Measurements from ENCODE around the gene CYGB.

Gene CYGB

DNA sequence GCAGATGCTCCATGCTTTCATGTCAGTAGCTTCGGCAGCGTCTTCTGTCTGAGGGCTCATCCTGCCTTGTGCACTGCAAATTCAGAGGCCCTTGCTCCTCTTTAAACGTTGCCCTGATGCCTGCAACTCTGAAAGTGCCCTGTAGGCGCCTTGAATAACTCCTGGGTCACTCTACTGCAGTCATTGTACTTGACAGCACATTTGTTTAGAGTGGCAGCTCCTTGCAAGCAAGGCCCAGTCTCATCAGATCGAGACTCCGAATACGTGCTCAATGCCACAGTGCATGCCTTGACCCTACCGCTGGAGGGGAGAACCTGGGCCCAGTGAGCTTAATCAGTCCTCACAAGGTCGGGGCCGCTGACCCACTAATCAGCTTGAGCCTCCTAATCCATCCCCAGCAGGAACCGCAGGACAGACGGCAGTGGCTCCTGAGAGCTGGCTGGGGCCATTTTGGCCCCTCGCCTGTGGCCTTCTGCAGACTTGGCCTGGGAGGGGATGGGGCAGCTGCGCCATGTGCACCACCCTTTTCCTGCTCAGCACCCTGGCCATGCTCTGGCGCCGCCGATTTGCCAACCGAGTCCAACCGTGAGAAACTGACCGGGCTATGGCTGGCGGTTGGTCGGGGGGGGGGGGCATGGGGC, 2.2 kb upstream of the CYGB start, which contains the start of gene PRCD:
Gene PRCD, plus strand, starts transcription at position 414 of the 641 bp plus-strand sequence. Its CDS starts 98 bp downstream, at position 512.
- H3K4me1 ChIP-seq (ENCODE audit: insufficient read depth, poor library complexity, severe bottlenecking) = peaks cover 16% of the 10 kb centered on the region
- no peaks in the 10 kb centered on the region for H3K27me3 ChIP-seq (ENCODE audit: insufficient read depth, poor library complexity, severe bottlenecking)
- H3K27ac ChIP-seq (ENCODE audit: poor library complexity, severe bottlenecking) = peak within 1 kb of the TSS; percentile 51
- no peaks in the 10 kb centered on the region for H3K36me3 ChIP-seq (ENCODE audit: low read depth)
- H3K9me3 ChIP-seq (ENCODE audit: severe bottlenecking) = no peaks in the 10 kb centered on the region
- TF ChIP-seq, protein P1, sequence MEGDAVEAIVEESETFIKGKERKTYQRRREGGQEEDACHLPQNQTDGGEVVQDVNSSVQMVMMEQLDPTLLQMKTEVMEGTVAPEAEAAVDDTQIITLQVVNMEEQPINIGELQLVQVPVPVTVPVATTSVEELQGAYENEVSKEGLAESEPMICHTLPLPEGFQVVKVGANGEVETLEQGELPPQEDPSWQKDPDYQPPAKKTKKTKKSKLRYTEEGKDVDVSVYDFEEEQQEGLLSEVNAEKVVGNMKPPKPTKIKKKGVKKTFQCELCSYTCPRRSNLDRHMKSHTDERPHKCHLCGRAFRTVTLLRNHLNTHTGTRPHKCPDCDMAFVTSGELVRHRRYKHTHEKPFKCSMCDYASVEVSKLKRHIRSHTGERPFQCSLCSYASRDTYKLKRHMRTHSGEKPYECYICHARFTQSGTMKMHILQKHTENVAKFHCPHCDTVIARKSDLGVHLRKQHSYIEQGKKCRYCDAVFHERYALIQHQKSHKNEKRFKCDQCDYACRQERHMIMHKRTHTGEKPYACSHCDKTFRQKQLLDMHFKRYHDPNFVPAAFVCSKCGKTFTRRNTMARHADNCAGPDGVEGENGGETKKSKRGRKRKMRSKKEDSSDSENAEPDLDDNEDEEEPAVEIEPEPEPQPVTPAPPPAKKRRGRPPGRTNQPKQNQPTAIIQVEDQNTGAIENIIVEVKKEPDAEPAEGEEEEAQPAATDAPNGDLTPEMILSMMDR (IDR thresholded peaks at IDR 0.05; ENCODE audit: poor library complexity, severe bottlenecking) = no peak
- DNase-seq (ENCODE audit: low spot score) = no peak
- H3K4me3 ChIP-seq (ENCODE audit: severe bottlenecking) = no peak within 1 kb of the TSS
- no peak for ATAC-seq (ENCODE audit: low read depth)

DNA sequence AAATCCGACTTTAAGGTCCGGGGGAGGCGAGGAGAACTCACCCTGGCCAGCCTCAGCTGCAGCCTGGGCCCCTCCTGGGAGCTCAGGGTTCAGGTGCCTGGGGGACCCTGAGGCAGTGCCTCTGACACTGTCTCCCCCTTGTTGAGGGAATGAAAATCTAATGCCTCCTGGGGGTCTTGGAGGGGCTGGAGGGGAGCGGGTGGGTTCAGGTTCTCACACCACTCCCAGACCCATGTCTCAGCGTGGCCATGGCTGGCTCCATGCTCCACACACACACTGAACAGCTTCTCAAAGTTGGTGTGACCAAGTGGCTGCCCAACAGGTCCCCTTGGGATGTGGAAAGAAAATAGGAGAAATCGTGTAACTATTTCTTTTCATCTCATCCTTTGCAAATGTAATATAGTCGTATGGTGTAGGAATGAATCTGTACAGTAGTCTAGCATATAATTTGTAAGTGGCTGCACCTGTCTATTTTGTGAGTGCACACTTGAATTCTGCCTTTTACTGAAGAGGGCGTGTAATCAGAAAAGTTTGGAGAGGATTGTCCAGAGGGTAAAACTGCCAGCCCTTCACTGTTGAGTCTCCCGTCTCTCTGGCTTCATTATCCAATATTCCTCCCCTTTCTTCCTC, 1.5 kb upstream of the CYGB start:
- TF ChIP-seq, protein P1 (IDR thresholded peaks at IDR 0.05; ENCODE audit: poor library complexity, severe bottlenecking) = no peak
- Histone ChIP-seq H3K27ac (ENCODE audit: poor library complexity, severe bottlenecking) (no peak overlapping the region), H3K36me3 (ENCODE audit: low read depth) (no peaks in the 10 kb centered on the region), H3K4me1 (ENCODE audit: insufficient read depth, poor library complexity, severe bottlenecking) (peaks cover 18% of the 10 kb centered on the region), H3K27me3 (ENCODE audit: insufficient read depth, poor library complexity, severe bottlenecking) (no peaks in the 10 kb centered on the region), H3K4me3 (ENCODE audit: severe bottlenecking) (no peak overlapping the region), H3K9me3 (ENCODE audit: severe bottlenecking) (no peaks in the 10 kb centered on the region)
- DNase-seq (ENCODE audit: low spot score) = no peak
- ATAC-seq (ENCODE audit: low read depth) = no peak

DNA sequence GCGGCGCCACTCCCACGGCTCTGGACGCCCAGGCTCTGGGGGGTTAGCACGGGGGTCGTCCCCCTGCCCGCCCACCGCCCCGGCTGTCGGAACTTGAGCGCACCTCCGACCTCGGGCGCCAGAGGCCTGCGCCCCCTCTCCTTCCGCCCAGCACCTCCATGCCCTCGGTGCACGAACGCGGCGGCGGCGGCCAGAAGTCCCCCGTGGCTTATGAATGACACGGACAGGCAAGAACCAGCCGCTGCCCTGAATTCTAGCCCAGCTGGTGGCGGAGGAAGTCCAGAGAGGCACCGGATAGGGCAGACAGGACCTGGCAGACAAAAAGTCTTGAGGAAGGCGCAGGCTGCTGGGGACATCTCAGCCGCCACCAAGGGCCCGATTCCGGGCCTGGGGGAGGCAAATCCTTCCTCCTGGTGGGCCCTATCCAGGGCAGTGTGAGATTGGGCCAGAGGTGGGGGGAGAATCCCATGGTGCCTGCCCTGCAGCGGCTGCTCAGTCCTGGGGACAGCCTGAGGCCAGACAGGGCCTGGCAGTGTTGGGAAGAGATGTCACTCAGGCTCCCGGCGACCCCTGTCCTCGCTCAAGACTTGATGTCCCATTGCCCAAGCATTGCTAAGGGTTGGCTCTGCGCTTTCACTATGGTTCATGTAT, 897 bp upstream of the CYGB start:
- Histone ChIP-seq H3K27ac (ENCODE audit: poor library complexity, severe bottlenecking) (no peak overlapping the region), H3K36me3 (ENCODE audit: low read depth) (no peaks in the 10 kb centered on the region), H3K4me1 (ENCODE audit: insufficient read depth, poor library complexity, severe bottlenecking) (peaks cover 18% of the 10 kb centered on the region), H3K27me3 (ENCODE audit: insufficient read depth, poor library complexity, severe bottlenecking) (no peaks in the 10 kb centered on the region), H3K4me3 (ENCODE audit: severe bottlenecking) (peak overlapping the region; percentile 26), H3K9me3 (ENCODE audit: severe bottlenecking) (no peaks in the 10 kb centered on the region)
- ATAC-seq (ENCODE audit: low read depth) (no peak), DNase-seq (ENCODE audit: low spot score) (no peak)
- TF ChIP-seq, protein P1 (IDR thresholded peaks at IDR 0.05; ENCODE audit: poor library complexity, severe bottlenecking) = no peak

DNA sequence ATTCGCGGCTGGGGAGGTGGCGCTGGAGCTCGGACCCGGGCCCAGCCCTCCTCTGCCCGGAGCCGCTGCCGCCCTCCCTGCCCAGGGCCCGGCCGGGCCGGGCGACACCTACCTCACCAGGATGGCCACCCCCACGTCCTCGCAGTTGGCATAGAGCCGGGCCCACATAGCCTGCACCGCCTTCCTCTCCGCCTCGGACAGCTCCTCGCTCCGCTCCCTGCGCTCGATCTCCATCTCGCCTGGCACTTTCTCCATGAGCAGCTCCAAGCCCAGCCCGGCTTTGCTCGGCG, 276 bp downstream of the CYGB start:
- Histone ChIP-seq H3K27me3 (ENCODE audit: insufficient read depth, poor library complexity, severe bottlenecking) (no peaks in the 10 kb centered on the region), H3K9me3 (ENCODE audit: severe bottlenecking) (no peaks in the 10 kb centered on the region), H3K4me1 (ENCODE audit: insufficient read depth, poor library complexity, severe bottlenecking) (peaks cover 27% of the 10 kb centered on the region), H3K36me3 (ENCODE audit: low read depth) (peaks cover 6% of the 10 kb centered on the region; the same call in 1 of the 2 replicates), H3K4me3 (ENCODE audit: severe bottlenecking) (peak overlapping the region; percentile 26), H3K27ac (ENCODE audit: poor library complexity, severe bottlenecking) (peak overlapping the region; percentile 89)
- TF ChIP-seq, protein P1 (IDR thresholded peaks at IDR 0.05; ENCODE audit: poor library complexity, severe bottlenecking) = no peak
- ATAC-seq (ENCODE audit: low read depth) (no peak), DNase-seq (ENCODE audit: low spot score) (no peak)

Measured in RWPE2 (cell line).